Parathyroid adenoma (tissue), 2 donors: ENCODE results near the gene TBC1D22A.

ENCODE experiments used
- H2AFZ ChIP-seq: fragments of 300-600 bp; sonication (generic); one replicate; pipeline ENCODE4 v1.7.0; 2017; ENCODE audit warnings: antibody characterized with exemption, mild to moderate bottlenecking
- H3K27ac ChIP-seq: fragments of 300-600 bp; sonication (generic); one replicate; pipeline ENCODE4 v1.7.0; 2017
- H3K27me3 ChIP-seq: fragments of 300-600 bp; sonication (generic); one replicate; pipeline ENCODE4 v1.7.0; 2017; ENCODE audit warnings: low read length; ENCODE audit not compliant: control insufficient read depth, insufficient read depth
- H3K36me3 ChIP-seq: fragments of 300-600 bp; sonication (generic); one replicate; pipeline ENCODE4 v1.7.0; 2017; ENCODE audit warnings: low read length; ENCODE audit not compliant: control insufficient read depth, insufficient read depth
- H3K4me1 ChIP-seq: fragments of 300-600 bp; sonication (generic); one replicate; pipeline ENCODE4 v1.7.0; 2017; ENCODE audit warnings: control low read depth
- H3K4me2 ChIP-seq: fragments of 300-600 bp; sonication (generic); one replicate; pipeline ENCODE4 v1.7.0; 2017; ENCODE audit warnings: low read length
- H3K4me3 ChIP-seq: fragments of 300-600 bp; sonication (generic); one replicate; pipeline ENCODE4 v1.7.0; 2017; ENCODE audit warnings: low read depth, low read length
- H3K79me2 ChIP-seq: fragments of 300-600 bp; sonication (generic); one replicate; pipeline ENCODE4 v1.7.0; 2017; ENCODE audit warnings: control low read depth
- H3K9ac ChIP-seq: fragments of 300-600 bp; sonication (generic); one replicate; pipeline ENCODE4 v1.7.0; 2017; ENCODE audit warnings: mild to moderate bottlenecking
- H3K9me3 ChIP-seq: fragments of 300-600 bp; sonication (generic); one replicate; pipeline ENCODE4 v1.7.0; 2017; ENCODE audit warnings: low read length; ENCODE audit not compliant: control insufficient read depth
- CTCF ChIP-seq: fragments of 300-600 bp; sonication (generic); IDR thresholded peaks from one replicate; pipeline ENCODE4 v1.7.0; 2017; ENCODE audit warnings: antibody characterized with exemption, mild to moderate bottlenecking
- donor health status: primary hyperparathyroidism.

Gene TBC1D22A

GRCh38 chr22:47002692-47003091 is 240.2 kb downstream of the TBC1D22A start:
- Histone ChIP-seq H3K4me1 (no peaks in the 10 kb centered on the region), H2AFZ (no peak overlapping the region), H3K27ac (no peak overlapping the region), H3K79me2 (peaks cover 4% of the 10 kb centered on the region), H3K27me3 (no peaks in the 10 kb centered on the region), H3K4me2 (no peak overlapping the region), H3K9ac (no peak overlapping the region), H3K36me3 (no peaks in the 10 kb centered on the region), H3K9me3 (no peaks in the 10 kb centered on the region), H3K4me3 (no peak overlapping the region)
- no peak for TF ChIP-seq CTCF

- H3K9me3 ChIP-seq, result no peaks in the 10 kb centered on the region
- no peak for TF ChIP-seq CTCF
- H3K4me2 ChIP-seq, result no peak overlapping the region
- no peaks in the 10 kb centered on the region for H3K27me3 ChIP-seq
- H3K36me3 ChIP-seq, result no peaks in the 10 kb centered on the region
- no peak overlapping the region for H2AFZ ChIP-seq
- H3K9ac ChIP-seq, result no peak overlapping the region
- H3K4me3 ChIP-seq, result no peak overlapping the region
- no peak overlapping the region for H3K27ac ChIP-seq
- H3K79me2 ChIP-seq, result peaks cover 4% of the 10 kb centered on the region
- no peaks in the 10 kb centered on the region for H3K4me1 ChIP-seq
Measured at GRCh38 chr22:47005506-47006408, 243.3 kb downstream of the TBC1D22A start.

GRCh38 chr22:47006433-47006832 is 244.0 kb downstream of the TBC1D22A start:
- no peak for TF ChIP-seq CTCF
- Histone ChIP-seq H3K9ac (no peak overlapping the region), H2AFZ (no peak overlapping the region), H3K27me3 (no peaks in the 10 kb centered on the region), H3K36me3 (no peaks in the 10 kb centered on the region), H3K4me2 (no peak overlapping the region), H3K27ac (no peak overlapping the region), H3K79me2 (peaks cover 4% of the 10 kb centered on the region), H3K4me3 (no peak overlapping the region), H3K9me3 (no peaks in the 10 kb centered on the region), H3K4me1 (no peaks in the 10 kb centered on the region)

GRCh38 chr22:47006869-47007268 is 244.4 kb downstream of the TBC1D22A start:
- H3K79me2 ChIP-seq, result peaks cover 4% of the 10 kb centered on the region
- no peaks in the 10 kb centered on the region for H3K36me3 ChIP-seq
- no peaks in the 10 kb centered on the region for H3K9me3 ChIP-seq
- no peak overlapping the region for H3K27ac ChIP-seq
- no peaks in the 10 kb centered on the region for H3K27me3 ChIP-seq
- no peak overlapping the region for H3K4me3 ChIP-seq
- TF ChIP-seq CTCF, result no peak
- no peaks in the 10 kb centered on the region for H3K4me1 ChIP-seq
- H2AFZ ChIP-seq, result no peak overlapping the region
- H3K4me2 ChIP-seq, result no peak overlapping the region
- no peak overlapping the region for H3K9ac ChIP-seq

- H3K9me3 ChIP-seq, result no peaks in the 10 kb centered on the region
- no peaks in the 10 kb centered on the region for H3K36me3 ChIP-seq
- H3K79me2 ChIP-seq, result peaks cover 4% of the 10 kb centered on the region
- no peak overlapping the region for H3K4me2 ChIP-seq
- TF ChIP-seq CTCF, result no peak
- no peak overlapping the region for H3K4me3 ChIP-seq
- no peak overlapping the region for H2AFZ ChIP-seq
- no peaks in the 10 kb centered on the region for H3K27me3 ChIP-seq
- no peak overlapping the region for H3K27ac ChIP-seq
- no peak overlapping the region for H3K9ac ChIP-seq
- no peaks in the 10 kb centered on the region for H3K4me1 ChIP-seq
Measured at GRCh38 chr22:47007496-47007895, 245.0 kb downstream of the TBC1D22A start.
